Measurements from ENCODE around the gene CFAP410. TPM values are rescaled to one million over a fixed set of nuclear protein-coding genes. Genes with fewer than 3 reads are reported as not detected.

The CFAP410 gene
- total and polyA plus RNA-seq, 2 of the 8 experiments (the other 6 are each of a cell fraction or from before 2014, with no cell fraction given), result 10.6 to 12.0 TPM

DNA sequence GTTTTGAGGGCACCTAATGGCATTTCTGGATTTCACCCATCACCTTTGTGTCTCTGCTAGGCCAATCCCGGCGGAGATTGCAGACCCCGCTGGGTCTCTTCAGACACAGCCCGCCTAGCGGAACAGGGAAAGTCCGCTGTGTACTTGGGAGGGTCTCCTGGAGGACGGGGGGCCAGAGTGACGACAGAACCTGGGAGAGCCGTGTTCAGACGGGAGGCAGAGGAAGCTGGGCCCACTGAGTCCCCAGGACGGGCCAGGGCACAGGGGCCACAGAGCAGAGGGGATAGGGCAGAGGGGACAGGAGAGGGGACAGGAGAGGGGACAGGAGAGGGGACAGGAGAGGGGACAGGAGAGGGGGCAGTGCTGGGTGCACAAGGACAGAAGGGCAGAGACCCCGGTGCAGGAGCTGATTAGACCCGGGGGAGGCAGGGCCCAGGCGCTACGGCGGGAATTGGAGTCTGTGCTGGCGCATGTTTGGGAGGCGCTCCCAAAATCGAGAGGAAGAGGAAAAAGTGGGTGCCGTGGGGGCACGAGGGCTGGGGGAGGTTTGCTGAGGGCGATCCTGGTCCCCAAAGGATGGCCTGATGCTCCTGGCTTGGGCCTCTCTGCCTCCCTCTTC, 26.9 kb upstream of the CFAP410 start (continued):
- TF ChIP-seq, protein P1, sequence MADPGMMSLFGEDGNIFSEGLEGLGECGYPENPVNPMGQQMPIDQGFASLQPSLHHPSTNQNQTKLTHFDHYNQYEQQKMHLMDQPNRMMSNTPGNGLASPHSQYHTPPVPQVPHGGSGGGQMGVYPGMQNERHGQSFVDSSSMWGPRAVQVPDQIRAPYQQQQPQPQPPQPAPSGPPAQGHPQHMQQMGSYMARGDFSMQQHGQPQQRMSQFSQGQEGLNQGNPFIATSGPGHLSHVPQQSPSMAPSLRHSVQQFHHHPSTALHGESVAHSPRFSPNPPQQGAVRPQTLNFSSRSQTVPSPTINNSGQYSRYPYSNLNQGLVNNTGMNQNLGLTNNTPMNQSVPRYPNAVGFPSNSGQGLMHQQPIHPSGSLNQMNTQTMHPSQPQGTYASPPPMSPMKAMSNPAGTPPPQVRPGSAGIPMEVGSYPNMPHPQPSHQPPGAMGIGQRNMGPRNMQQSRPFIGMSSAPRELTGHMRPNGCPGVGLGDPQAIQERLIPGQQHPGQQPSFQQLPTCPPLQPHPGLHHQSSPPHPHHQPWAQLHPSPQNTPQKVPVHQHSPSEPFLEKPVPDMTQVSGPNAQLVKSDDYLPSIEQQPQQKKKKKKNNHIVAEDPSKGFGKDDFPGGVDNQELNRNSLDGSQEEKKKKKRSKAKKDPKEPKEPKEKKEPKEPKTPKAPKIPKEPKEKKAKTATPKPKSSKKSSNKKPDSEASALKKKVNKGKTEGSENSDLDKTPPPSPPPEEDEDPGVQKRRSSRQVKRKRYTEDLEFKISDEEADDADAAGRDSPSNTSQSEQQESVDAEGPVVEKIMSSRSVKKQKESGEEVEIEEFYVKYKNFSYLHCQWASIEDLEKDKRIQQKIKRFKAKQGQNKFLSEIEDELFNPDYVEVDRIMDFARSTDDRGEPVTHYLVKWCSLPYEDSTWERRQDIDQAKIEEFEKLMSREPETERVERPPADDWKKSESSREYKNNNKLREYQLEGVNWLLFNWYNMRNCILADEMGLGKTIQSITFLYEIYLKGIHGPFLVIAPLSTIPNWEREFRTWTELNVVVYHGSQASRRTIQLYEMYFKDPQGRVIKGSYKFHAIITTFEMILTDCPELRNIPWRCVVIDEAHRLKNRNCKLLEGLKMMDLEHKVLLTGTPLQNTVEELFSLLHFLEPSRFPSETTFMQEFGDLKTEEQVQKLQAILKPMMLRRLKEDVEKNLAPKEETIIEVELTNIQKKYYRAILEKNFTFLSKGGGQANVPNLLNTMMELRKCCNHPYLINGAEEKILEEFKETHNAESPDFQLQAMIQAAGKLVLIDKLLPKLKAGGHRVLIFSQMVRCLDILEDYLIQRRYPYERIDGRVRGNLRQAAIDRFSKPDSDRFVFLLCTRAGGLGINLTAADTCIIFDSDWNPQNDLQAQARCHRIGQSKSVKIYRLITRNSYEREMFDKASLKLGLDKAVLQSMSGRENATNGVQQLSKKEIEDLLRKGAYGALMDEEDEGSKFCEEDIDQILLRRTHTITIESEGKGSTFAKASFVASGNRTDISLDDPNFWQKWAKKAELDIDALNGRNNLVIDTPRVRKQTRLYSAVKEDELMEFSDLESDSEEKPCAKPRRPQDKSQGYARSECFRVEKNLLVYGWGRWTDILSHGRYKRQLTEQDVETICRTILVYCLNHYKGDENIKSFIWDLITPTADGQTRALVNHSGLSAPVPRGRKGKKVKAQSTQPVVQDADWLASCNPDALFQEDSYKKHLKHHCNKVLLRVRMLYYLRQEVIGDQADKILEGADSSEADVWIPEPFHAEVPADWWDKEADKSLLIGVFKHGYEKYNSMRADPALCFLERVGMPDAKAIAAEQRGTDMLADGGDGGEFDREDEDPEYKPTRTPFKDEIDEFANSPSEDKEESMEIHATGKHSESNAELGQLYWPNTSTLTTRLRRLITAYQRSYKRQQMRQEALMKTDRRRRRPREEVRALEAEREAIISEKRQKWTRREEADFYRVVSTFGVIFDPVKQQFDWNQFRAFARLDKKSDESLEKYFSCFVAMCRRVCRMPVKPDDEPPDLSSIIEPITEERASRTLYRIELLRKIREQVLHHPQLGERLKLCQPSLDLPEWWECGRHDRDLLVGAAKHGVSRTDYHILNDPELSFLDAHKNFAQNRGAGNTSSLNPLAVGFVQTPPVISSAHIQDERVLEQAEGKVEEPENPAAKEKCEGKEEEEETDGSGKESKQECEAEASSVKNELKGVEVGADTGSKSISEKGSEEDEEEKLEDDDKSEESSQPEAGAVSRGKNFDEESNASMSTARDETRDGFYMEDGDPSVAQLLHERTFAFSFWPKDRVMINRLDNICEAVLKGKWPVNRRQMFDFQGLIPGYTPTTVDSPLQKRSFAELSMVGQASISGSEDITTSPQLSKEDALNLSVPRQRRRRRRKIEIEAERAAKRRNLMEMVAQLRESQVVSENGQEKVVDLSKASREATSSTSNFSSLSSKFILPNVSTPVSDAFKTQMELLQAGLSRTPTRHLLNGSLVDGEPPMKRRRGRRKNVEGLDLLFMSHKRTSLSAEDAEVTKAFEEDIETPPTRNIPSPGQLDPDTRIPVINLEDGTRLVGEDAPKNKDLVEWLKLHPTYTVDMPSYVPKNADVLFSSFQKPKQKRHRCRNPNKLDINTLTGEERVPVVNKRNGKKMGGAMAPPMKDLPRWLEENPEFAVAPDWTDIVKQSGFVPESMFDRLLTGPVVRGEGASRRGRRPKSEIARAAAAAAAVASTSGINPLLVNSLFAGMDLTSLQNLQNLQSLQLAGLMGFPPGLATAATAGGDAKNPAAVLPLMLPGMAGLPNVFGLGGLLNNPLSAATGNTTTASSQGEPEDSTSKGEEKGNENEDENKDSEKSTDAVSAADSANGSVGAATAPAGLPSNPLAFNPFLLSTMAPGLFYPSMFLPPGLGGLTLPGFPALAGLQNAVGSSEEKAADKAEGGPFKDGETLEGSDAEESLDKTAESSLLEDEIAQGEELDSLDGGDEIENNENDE (IDR thresholded peaks at IDR 0.05; ENCODE audit: insufficient replicate concordance, low read length), result no peak
- TF ChIP-seq SIN3A (conservative IDR thresholded peaks at IDR 0.05 in 1 of 2, IDR thresholded peaks at IDR 0.05 in 1 of 2; ENCODE audit: low read depth in 1 of 2, low read length in 2 of 2), result no peak
- TF ChIP-seq RXRA (IDR thresholded peaks at IDR 0.05; ENCODE audit: insufficient read depth, low read depth, low read length), result no peak
- no peak for TF ChIP-seq JUN (IDR thresholded peaks at IDR 0.05; ENCODE audit: low read depth, low read length)
- TF ChIP-seq KDM4A (IDR thresholded peaks at IDR 0.05; ENCODE audit: low read depth, low read length, severe bottlenecking), result no peak
- no peak for TF ChIP-seq POLR2AphosphoS5 (IDR thresholded peaks at IDR 0.05; ENCODE audit: low read depth, low read length)
- no peak for TF ChIP-seq HDAC2 (IDR thresholded peaks at IDR 0.05; ENCODE audit: borderline replicate concordance in 1 of 2, low read depth in 2 of 2, low read length in 2 of 2)
- TF ChIP-seq ZNF274 (IDR thresholded peaks at IDR 0.05; ENCODE audit: borderline replicate concordance, extremely low read depth, low read length), result no peak
- no peak for TF ChIP-seq SP4 (IDR thresholded peaks at IDR 0.05; ENCODE audit: low read length)
- no peak for TF ChIP-seq SIX5 (IDR thresholded peaks at IDR 0.05; ENCODE audit: low read depth, low read length)
- no peak for TF ChIP-seq GABPA (IDR thresholded peaks at IDR 0.05; ENCODE audit: borderline replicate concordance, insufficient read depth, low read length)

All from H1 (cell line).